ENCODE data around the gene ERCC2.
A peak's percentile ranks its signal among the peaks of the same experiment; 100 is the strongest.

ERCC2 gene

GRCh38 chr19:45324349-45324907, 45.9 kb downstream of the ERCC2 start:
- TF ChIP-seq CTCF (conservative IDR thresholded peaks at IDR 0.05), result no peak
- H3K27ac ChIP-seq, result no peak overlapping the region

GRCh38 chr19:45323671-45324081, 46.7 kb downstream of the ERCC2 start:
- peak overlapping the region; percentile 4; the same call in 1 of the 2 replicates for H3K27ac ChIP-seq
- TF ChIP-seq CTCF (conservative IDR thresholded peaks at IDR 0.05), result no peak

GRCh38 chr19:45322744-45323281, 47.6 kb downstream of the ERCC2 start, which contains the start of gene CKM:
CKM (minus strand) TSS chr19:45322875; CDS start chr19:45319713, 3,162 bp downstream.
- H3K27ac ChIP-seq, result peak within 1 kb of the TSS; percentile 4; the same call in 1 of the 2 replicates
- TF ChIP-seq CTCF (conservative IDR thresholded peaks at IDR 0.05), result no peak

GRCh38 chr19:45322311-45322710, 48.1 kb downstream of the ERCC2 start:
- no peak for TF ChIP-seq CTCF (conservative IDR thresholded peaks at IDR 0.05)
- H3K27ac ChIP-seq, result no peak overlapping the region

- no peak overlapping the region for H3K27ac ChIP-seq
- TF ChIP-seq CTCF (conservative IDR thresholded peaks at IDR 0.05), result no peak
Observed at GRCh38 chr19:45321848-45322247, 48.5 kb downstream of the ERCC2 start.

GRCh38 chr19:45320997-45321775, 49.2 kb downstream of the ERCC2 start:
- no peak for TF ChIP-seq CTCF (conservative IDR thresholded peaks at IDR 0.05)

GRCh38 chr19:45315304-45315703, 55.1 kb downstream of the ERCC2 start:
- H3K27ac ChIP-seq, result no peak overlapping the region
- no peak for TF ChIP-seq CTCF (conservative IDR thresholded peaks at IDR 0.05)

More at GRCh38 chr19:45320997-45321775, 49.2 kb downstream of the ERCC2 start:
- H3K27ac ChIP-seq, result no peak overlapping the region

Measured in VCaP (cell line).